Spleen (tissue), 11 donors: Measurements from ENCODE around the gene ZNF438. TPM values are rescaled to one million over a fixed set of nuclear protein-coding genes. Genes with fewer than 3 reads are reported as not detected.

Experiments used
- DNase-seq: peaks from one replicate; pipeline ENCODE4 v3.0.0-alpha.2; 2020
- H3K27ac ChIP-seq, 8 donors: fragments of 200-600 bp; sonication (generic) in 7 of 8; 1 replicate in 4 of 8; 2 replicates in 4 of 8; pipeline versions ENCODE4 v1.5.0 to v1.8.0; 2016 to 2021; ENCODE audit warnings: inconsistent platforms in 4 of 8, mild to moderate bottlenecking in 4 of 8, moderate library complexity in 1 of 8
- H3K27me3 ChIP-seq, 7 donors: fragments of 200-600 bp; sonication (generic) in 6 of 7; replicated peaks in 1 of 7; 1 replicate in 4 of 7; 2 replicates in 3 of 7; pipeline versions ENCODE4 v1.5.0 to v1.8.0; 2016 to 2021; ENCODE audit warnings: inconsistent platforms in 3 of 7, mild to moderate bottlenecking in 1 of 7
- H3K36me3 ChIP-seq, 6 donors: fragments of 200-600 bp; sonication (generic) in 5 of 6; 1 replicate in 4 of 6; 2 replicates in 2 of 6; pipeline versions ENCODE4 v1.5.0 to v1.8.0; 2016 to 2021; ENCODE audit warnings: inconsistent platforms in 2 of 6
- H3K4me1 ChIP-seq, 6 donors: fragments of 200-600 bp; sonication (generic) in 5 of 6; 1 replicate in 3 of 6; 2 replicates in 3 of 6; pipeline versions ENCODE4 v1.5.0 to v1.8.0; 2016 to 2021; ENCODE audit warnings: inconsistent platforms in 3 of 6
- H3K4me3 ChIP-seq, 8 donors: fragments of 200-600 bp; sonication (generic) in 7 of 8; 1 replicate in 4 of 8; 2 replicates in 4 of 8; pipeline versions ENCODE4 v1.5.0 to v1.8.0; 2016 to 2021; ENCODE audit warnings: inconsistent platforms in 4 of 8, mild to moderate bottlenecking in 4 of 8, moderate library complexity in 2 of 8
- H3K9me3 ChIP-seq, 8 donors: fragments of 200-600 bp; sonication (generic) in 7 of 8; 1 replicate in 4 of 8; 2 replicates in 4 of 8; pipeline versions ENCODE4 v1.5.0 to v1.8.0; 2016 to 2021; ENCODE audit warnings: inconsistent platforms in 4 of 8
- CTCF ChIP-seq, 11 experiments: fragments of 200-600 bp in 7 of 11; fragments of 450-650 bp in 4 of 11; sonication (generic) in 4 of 11; IDR thresholded peaks in 8 of 11; conservative IDR thresholded peaks in 3 of 11; 1 replicate in 7 of 11; 2 replicates in 4 of 11; pipeline versions ENCODE4 v1.4.0 to v1.8.0; 2016 to 2021; ENCODE audit warnings: antibody characterized with exemption in 11 of 11, inconsistent platforms in 4 of 11, mild to moderate bottlenecking in 1 of 11
- POLR2A ChIP-seq, 3 donors: fragments of 450-650 bp; IDR thresholded peaks; one replicate each; pipeline ENCODE4 v1.5.1; 2017; ENCODE audit warnings: antibody characterized with exemption in 3 of 3, mild to moderate bottlenecking in 1 of 3
- POLR2AphosphoS5 ChIP-seq, 3 donors: sonication (generic); formaldehyde crosslinking; IDR thresholded peaks; one replicate each; pipeline ENCODE4 v1.5.1; 2017; ENCODE audit warnings: antibody characterized with exemption in 3 of 3
- WGBS, 5 donors: extraction: QIAGEN DNeasy Blood & Tissue Kit in 3 of 5; methylation state at CpG; one replicate each; pipeline versions ENCODE4 v1.1.5 to v1.1.7; 2013 to 2018; 5-methylcytosine and 5-hydroxymethylcytosine counted together
- intact Hi-C: fragments of 100-400 bp; cut with DNase I; formaldehyde crosslinking; loops from one replicate; pipeline ENCODE4 v1.15.0; 2023; ENCODE audit warnings: low total_unique reads
- polyA plus RNA-seq, 3 donors: library from polyadenylated mRNA; stranded (reverse); fragments of 200-250 nt; gene quantifications; one replicate each; pipeline ENCODE4 v1.2.1, GENCODE V29; 2013
- total RNA-seq, 7 donors: library from RNA; depleted of rRNA in 3 of 7; stranded (reverse); fragments of >200 nt in 3 of 7; fragmentation: NEBNext Ultra II Directional in 4 of 7; extraction: Animal tissue kit (Norgen Biotek cat#: 25700) in 4 of 7; gene quantifications; one replicate each; pipeline versions ENCODE4 v1.1.0 to v1.2.1, GENCODE V29; 2016 to 2021
- donor health status: healthy with polysubstance abuse.
- donor health status: DM: no; HTN: no; CAD: no; lungs with moderate emphysema.
- donor health status: DM: no; HTN: no; CAD: no.
- donor health status: Bipolar disorder and iron deficiency.
- donor health status: healthy.
- donor health status: DM: no; HTN: no; CAD: no.
- donor health status: DM: yes; HTN: yes; CAD: no.

The ZNF438 gene
- total and polyA plus RNA-seq, 10 donors, result 4.4 to 23.1 (median 13.9) TPM

GRCh38 chr10:31001740-31002139, 29.9 kb downstream of the ZNF438 start:
- 70 to 93% (median 88%) methylated on average over 2 of the region's 2 CpGs for WGBS, 5 donors
- intact Hi-C loops, result no loop called here
- H3K4me1 ChIP-seq, result peaks cover 3 to 78% (median 34%) of the 10 kb centered on the region in 6 donors
- DNase-seq, result no peak
- no peaks in the 10 kb centered on the region for H3K9me3 ChIP-seq
- no peaks in the 10 kb centered on the region for H3K36me3 ChIP-seq
- no peaks in the 10 kb centered on the region for H3K27me3 ChIP-seq
- no peak for TF ChIP-seq CTCF (IDR thresholded peaks at IDR 0.05 in 8 of 11, conservative IDR thresholded peaks at IDR 0.05 in 3 of 11)
- TF ChIP-seq POLR2AphosphoS5 (IDR thresholded peaks at IDR 0.05), result no peak
- TF ChIP-seq POLR2A (IDR thresholded peaks at IDR 0.05), result no peak
- no peak overlapping the region for H3K4me3 ChIP-seq
- peak overlapping the region in 2 of 8 donors; percentile 84 to 87 for H3K27ac ChIP-seq

- TF ChIP-seq POLR2A (IDR thresholded peaks at IDR 0.05) (no peak), POLR2AphosphoS5 (IDR thresholded peaks at IDR 0.05) (no peak)
- WGBS, 5 donors, result 40 to 86% (median 64%) methylated on average over 2 of the region's 2 CpGs
- H3K27me3 ChIP-seq, result no peaks in the 10 kb centered on the region
- H3K9me3 ChIP-seq, result no peaks in the 10 kb centered on the region
- no peaks in the 10 kb centered on the region for H3K36me3 ChIP-seq
- peak overlapping the region in 7 of 8 donors; percentile 81 to 90 (median 87) for H3K27ac ChIP-seq
- no peak for DNase-seq
- H3K4me1 ChIP-seq, result peaks cover 3 to 74% (median 38%) of the 10 kb centered on the region in 6 donors
- intact Hi-C loops, result no loop called here
- H3K4me3 ChIP-seq, result peak overlapping the region in 1 of 8 donors; percentile 61
Measured at GRCh38 chr10:31000867-31001266, 30.8 kb downstream of the ZNF438 start.

GRCh38 chr10:31000071-31000782, 31.4 kb downstream of the ZNF438 start:
- Histone ChIP-seq H3K36me3 (no peaks in the 10 kb centered on the region), H3K4me1 (peaks cover 3 to 69% (median 37%) of the 10 kb centered on the region in 6 donors), H3K4me3 (peak overlapping the region in 1 of 8 donors; percentile 61), H3K9me3 (peaks cover 0 to 6% (median 4%) of the 10 kb centered on the region in 8 donors), H3K27ac (peak overlapping the region in 7 of 8 donors; percentile 81 to 90 (median 87)), H3K27me3 (no peaks in the 10 kb centered on the region)
- TF ChIP-seq POLR2A (IDR thresholded peaks at IDR 0.05), result no peak
- TF ChIP-seq POLR2AphosphoS5 (IDR thresholded peaks at IDR 0.05), result no peak
- TF ChIP-seq CTCF (IDR thresholded peaks at IDR 0.05 in 8 of 11, conservative IDR thresholded peaks at IDR 0.05 in 3 of 11), result no peak
- 80 to 91% (median 87%) methylated on average over 3 of the region's 3 CpGs for WGBS, 5 donors
- no peak for DNase-seq
- intact Hi-C loops, result no loop called here

GRCh38 chr10:30999070-30999712, 32.5 kb downstream of the ZNF438 start:
- intact Hi-C loops, result no loop called here
- H3K4me3 ChIP-seq, result peak overlapping the region in 6 of 8 donors; percentile 17 to 61 (median 24)

More at GRCh38 chr10:30999070-30999712, 32.5 kb downstream of the ZNF438 start:
- TF ChIP-seq CTCF (IDR thresholded peaks at IDR 0.05 in 8 of 11, conservative IDR thresholded peaks at IDR 0.05 in 3 of 11) (no peak), POLR2AphosphoS5 (IDR thresholded peaks at IDR 0.05) (peak in 2 of 3 donors; percentile 25 to 92), POLR2A (IDR thresholded peaks at IDR 0.05) (peak in 1 of 3 donors; percentile 8)
- Histone ChIP-seq H3K27me3 (no peaks in the 10 kb centered on the region), H3K27ac (peak overlapping the region; percentile 57 to 90 (median 87)), H3K4me1 (peaks cover 3 to 63% (median 27%) of the 10 kb centered on the region in 6 donors), H3K36me3 (peaks cover 0 to 9% (median 0%) of the 10 kb centered on the region in 6 donors), H3K9me3 (peaks cover 0 to 16% (median 15%) of the 10 kb centered on the region in 8 donors)
- DNase-seq, result no peak
- 55 to 78% (median 66%) methylated on average over 3 of the region's 3 CpGs for WGBS, 5 donors
